ENCODE measurements around the gene GPAM. TPM values are rescaled to one million over a fixed set of nuclear protein-coding genes. Genes with fewer than 3 reads are reported as not detected.
"Not testable (repeated sequence)": the region's sequence is repeated elsewhere in the genome, so short reads cannot be mapped to it uniquely, and the experiment has no call there.

The GPAM gene
- total RNA-seq, 2 donors from 2014 or later, result 18.5 to 21.3 TPM

DNA sequence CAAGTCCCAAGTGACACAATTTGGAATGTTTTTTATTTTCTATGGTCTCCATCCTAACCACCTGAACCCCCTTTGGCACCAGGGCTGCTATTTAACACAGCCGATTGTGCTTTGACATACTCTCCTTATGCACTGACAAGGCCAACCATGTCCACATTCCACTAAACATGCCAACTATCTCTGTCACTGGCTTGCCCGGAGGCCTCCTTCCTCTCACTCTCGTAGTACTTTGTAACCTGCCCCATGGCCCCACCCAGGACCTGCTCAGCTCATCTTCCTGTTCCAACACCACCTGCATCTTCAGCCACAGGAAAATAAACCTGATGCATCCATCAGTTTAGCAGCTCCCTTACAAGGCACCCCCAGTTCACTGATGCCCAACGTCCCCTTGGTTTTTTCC, 63.1 kb downstream of the GPAM start:
- Histone ChIP-seq H3K27me3 (ENCODE audit: control insufficient read depth, insufficient read depth, low read length, poor library complexity, severe bottlenecking) (no peaks in the 10 kb centered on the region), H3K9ac (ENCODE audit: extremely low read depth, low read length, poor library complexity, severe bottlenecking) (no peak overlapping the region), H3K9me3 (ENCODE audit: control insufficient read depth, low read length) (peaks cover 10% of the 10 kb centered on the region), H3K36me3 (ENCODE audit: control insufficient read depth, insufficient read depth, low read length) (no peaks in the 10 kb centered on the region), H3K4me3 (ENCODE audit: low read length) (no peak overlapping the region), H3K27ac (ENCODE audit: low read depth, low read length) (no peak overlapping the region), H3K4me1 (ENCODE audit: control insufficient read depth, insufficient read depth, low read length) (no peaks in the 10 kb centered on the region)
- no peak for DNase-seq
- H3K27me3 Mint-ChIP-seq (ENCODE audit: insufficient read depth), result peaks cover 2% of the 10 kb centered on the region
- no peaks in the 10 kb centered on the region for H3K36me3 Mint-ChIP-seq (ENCODE audit: low read depth)
- H3K4me3 Mint-ChIP-seq, result no peak overlapping the region
- H3K9me3 Mint-ChIP-seq, result no peaks in the 10 kb centered on the region
- TF ChIP-seq, protein P1, sequence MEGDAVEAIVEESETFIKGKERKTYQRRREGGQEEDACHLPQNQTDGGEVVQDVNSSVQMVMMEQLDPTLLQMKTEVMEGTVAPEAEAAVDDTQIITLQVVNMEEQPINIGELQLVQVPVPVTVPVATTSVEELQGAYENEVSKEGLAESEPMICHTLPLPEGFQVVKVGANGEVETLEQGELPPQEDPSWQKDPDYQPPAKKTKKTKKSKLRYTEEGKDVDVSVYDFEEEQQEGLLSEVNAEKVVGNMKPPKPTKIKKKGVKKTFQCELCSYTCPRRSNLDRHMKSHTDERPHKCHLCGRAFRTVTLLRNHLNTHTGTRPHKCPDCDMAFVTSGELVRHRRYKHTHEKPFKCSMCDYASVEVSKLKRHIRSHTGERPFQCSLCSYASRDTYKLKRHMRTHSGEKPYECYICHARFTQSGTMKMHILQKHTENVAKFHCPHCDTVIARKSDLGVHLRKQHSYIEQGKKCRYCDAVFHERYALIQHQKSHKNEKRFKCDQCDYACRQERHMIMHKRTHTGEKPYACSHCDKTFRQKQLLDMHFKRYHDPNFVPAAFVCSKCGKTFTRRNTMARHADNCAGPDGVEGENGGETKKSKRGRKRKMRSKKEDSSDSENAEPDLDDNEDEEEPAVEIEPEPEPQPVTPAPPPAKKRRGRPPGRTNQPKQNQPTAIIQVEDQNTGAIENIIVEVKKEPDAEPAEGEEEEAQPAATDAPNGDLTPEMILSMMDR (conservative IDR thresholded peaks at IDR 0.05), result no peak
- WGBS, 2 experiments (ENCODE audit: insufficient coverage in 1 of 2, insufficient read length in 1 of 2), result 90% methylated on average over 4 of the region's 4 CpGs; no CpG with 5 or more reads in 1 of the 2 experiments
- H3K27ac Mint-ChIP-seq, result no peak overlapping the region
- H3K4me1 Mint-ChIP-seq, result peaks cover 8% of the 10 kb centered on the region

- 80 to 84% methylated on average over 9 to 12 of the region's 12 CpGs for WGBS, 2 experiments (ENCODE audit: insufficient coverage in 1 of 2, insufficient read length in 1 of 2)
- Mint-ChIP-seq H3K36me3 (ENCODE audit: low read depth) (no peaks in the 10 kb centered on the region), H3K27ac (no peak overlapping the region), H3K27me3 (ENCODE audit: insufficient read depth) (no peaks in the 10 kb centered on the region), H3K4me1 (peaks cover 8% of the 10 kb centered on the region), H3K4me3 (no peak overlapping the region), H3K9me3 (peaks cover 14% of the 10 kb centered on the region)
- Histone ChIP-seq H3K9me3 (ENCODE audit: control insufficient read depth, low read length) (peaks cover 41% of the 10 kb centered on the region), H3K4me3 (ENCODE audit: low read length) (no peak overlapping the region), H3K9ac (ENCODE audit: extremely low read depth, low read length, poor library complexity, severe bottlenecking) (no peak overlapping the region), H3K36me3 (ENCODE audit: control insufficient read depth, insufficient read depth, low read length) (no peaks in the 10 kb centered on the region), H3K27me3 (ENCODE audit: control insufficient read depth, insufficient read depth, low read length, poor library complexity, severe bottlenecking) (no peaks in the 10 kb centered on the region), H3K4me1 (ENCODE audit: control insufficient read depth, insufficient read depth, low read length) (no peaks in the 10 kb centered on the region), H3K27ac (ENCODE audit: low read depth, low read length) (no peak overlapping the region)
- TF ChIP-seq, protein P1 (conservative IDR thresholded peaks at IDR 0.05), result peak; percentile 87
- peak; percentile 89 for DNase-seq
Observed at GRCh38 chr10:112115781-112116385, 67.7 kb downstream of the GPAM start.

DNA sequence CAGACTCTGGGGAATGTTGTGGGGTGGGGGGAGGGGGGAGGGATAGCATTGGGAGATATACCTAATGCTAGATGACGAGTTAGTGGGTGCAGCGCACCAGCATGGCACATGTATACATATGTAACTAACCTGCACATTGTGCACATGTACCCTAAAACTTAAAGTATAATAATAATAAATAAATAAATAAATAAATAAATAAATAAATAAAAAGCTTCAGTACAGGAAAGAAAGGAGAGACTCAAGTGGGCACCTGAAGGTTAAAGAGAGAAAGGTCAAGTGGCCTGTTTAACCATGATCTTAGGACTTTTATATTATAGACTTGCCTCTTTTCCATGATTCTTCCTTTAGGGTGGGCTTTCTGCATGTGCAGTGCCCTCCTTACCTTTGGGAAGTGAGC, 73.8 kb downstream of the GPAM start:
- not testable (repeated sequence) for DNase-seq; H3K4me3 ChIP-seq (ENCODE audit: low read length); H3K36me3 Mint-ChIP-seq (ENCODE audit: low read depth); H3K27ac ChIP-seq (ENCODE audit: low read depth, low read length); H3K4me1 ChIP-seq (ENCODE audit: control insufficient read depth, insufficient read depth, low read length); H3K4me1 Mint-ChIP-seq; H3K27me3 Mint-ChIP-seq (ENCODE audit: insufficient read depth); H3K36me3 ChIP-seq (ENCODE audit: control insufficient read depth, insufficient read depth, low read length); H3K27me3 ChIP-seq (ENCODE audit: control insufficient read depth, insufficient read depth, low read length, poor library complexity, severe bottlenecking); H3K4me3 Mint-ChIP-seq; H3K9ac ChIP-seq (ENCODE audit: extremely low read depth, low read length, poor library complexity, severe bottlenecking); H3K27ac Mint-ChIP-seq
- H3K9me3 Mint-ChIP-seq, result peaks cover 25% of the 10 kb centered on the region
- WGBS, 2 experiments (ENCODE audit: insufficient coverage in 1 of 2, insufficient read length in 1 of 2), result no CpG with 5 or more reads among the region's 2 CpGs
- H3K9me3 ChIP-seq (ENCODE audit: control insufficient read depth, low read length), result peaks cover 24% of the 10 kb centered on the region

Other genes with a start within 250 kb of the GPAM start
- gene TECTB, start 99.6 kb upstream of the GPAM start, total RNA-seq, result not detected
- not detected for gene ACSL5, start 190.4 kb upstream of the GPAM start, total RNA-seq

Measured in endodermal cell (in vitro differentiated cells).